ENCODE data around the gene CCNK. TPM values are rescaled to one million over a fixed set of nuclear protein-coding genes. Genes with fewer than 3 reads are reported as not detected.

The CCNK gene
- total and polyA plus RNA-seq, 2 of the 13 experiments (the other 11 are each of a cell fraction or from before 2014, with no cell fraction given), result 4.9 to 9.7 TPM

DNA sequence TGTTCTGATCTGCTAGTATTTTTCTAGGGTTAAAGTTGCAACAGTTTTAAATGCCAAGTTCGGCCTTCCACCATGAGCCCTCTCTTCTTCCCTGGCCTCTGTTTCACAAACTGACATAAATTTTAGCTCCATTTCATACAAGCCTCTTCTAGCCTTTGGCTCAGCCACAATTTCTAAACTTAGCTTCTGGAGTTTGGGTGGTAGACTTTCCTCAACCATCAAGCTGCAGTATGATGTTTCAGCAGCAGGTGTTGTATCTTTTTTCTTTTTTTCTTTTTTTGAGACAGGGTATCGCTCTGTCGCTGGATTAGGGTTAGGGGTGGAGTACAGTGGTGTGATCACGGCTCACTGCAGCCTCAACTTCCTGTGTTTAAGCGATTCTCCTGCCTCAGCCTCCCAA is 30.0 kb upstream of the CCNK start:
- Histone ChIP-seq H2AFZ (ENCODE audit: low read length) (no peak overlapping the region), H3K36me3 (replicated peaks in 1 of 2; ENCODE audit: control insufficient read depth in 1 of 2, insufficient read depth in 2 of 2, low read length in 2 of 2) (peaks cover 13 to 45% of the 10 kb centered on the region in 2 experiments), H3K9me3 (ENCODE audit: low read length) (no peaks in the 10 kb centered on the region), H3K4me1 (ENCODE audit: insufficient read depth, low read length) (peaks cover 7% of the 10 kb centered on the region; the same call in 1 of the 2 replicates), H3K9ac (ENCODE audit: insufficient read depth, low read depth, low read length) (no peak overlapping the region), H3K79me2 (ENCODE audit: insufficient read depth, low read length) (no peaks in the 10 kb centered on the region), H4K20me1 (ENCODE audit: insufficient read depth, low read length) (no peaks in the 10 kb centered on the region), H3K4me2 (ENCODE audit: low read depth, low read length) (no peak overlapping the region), H3K27ac (ENCODE audit: extremely low read length, insufficient read depth, low read length) (no peak overlapping the region), H3K4me3 (replicated peaks in 1 of 3; ENCODE audit: insufficient read depth in 1 of 3, low read depth in 2 of 3, low read length in 3 of 3) (no peak overlapping the region), H3K27me3 (ENCODE audit: control insufficient read depth in 1 of 2, insufficient read depth in 2 of 2, low read length in 2 of 2) (no peaks in the 10 kb centered on the region)
- in situ Hi-C loops (cut with HindIII; ENCODE audit: extremely low pct_ligation_motif_present, low pct_unique_long_range_greater_than_20kb) (no loop called here), intact Hi-C loops (cut with micrococcal nuclease; ENCODE audit: unreplicated experiment) (no loop called here)
- ChIA-PET POLR2A (no interaction called here), CTCF (ENCODE audit: low intra/inter-chr PET ratio, low total read pairs) (no interaction called here)
- TF ChIP-seq ARNTL (CRISPR knock-in tag; IDR thresholded peaks at IDR 0.05) (no peak), ZSCAN22 (CRISPR knock-in tag; IDR thresholded peaks at IDR 0.05) (no peak)
- no TSS peak for BruUV-seq (replicated peaks)
- DNase-seq (ENCODE audit: low spot score) (no peak), FAIRE-seq (no peak), ATAC-seq (no peak)
- 95% methylated on average over 5 of the region's 5 CpGs for WGBS (ENCODE audit: low lambda C conversion rate)

- ChIA-PET POLR2A (no interaction called here), CTCF (ENCODE audit: low intra/inter-chr PET ratio, low total read pairs) (no interaction called here)
- Histone ChIP-seq H3K4me1 (ENCODE audit: insufficient read depth, low read length) (peaks cover 7% of the 10 kb centered on the region; the same call in 1 of the 2 replicates), H3K4me2 (ENCODE audit: low read depth, low read length) (no peak overlapping the region), H3K27me3 (ENCODE audit: control insufficient read depth in 1 of 2, insufficient read depth in 2 of 2, low read length in 2 of 2) (no peaks in the 10 kb centered on the region), H3K4me3 (replicated peaks in 1 of 3; ENCODE audit: insufficient read depth in 1 of 3, low read depth in 2 of 3, low read length in 3 of 3) (no peak overlapping the region), H4K20me1 (ENCODE audit: insufficient read depth, low read length) (no peaks in the 10 kb centered on the region), H3K36me3 (replicated peaks in 1 of 2; ENCODE audit: control insufficient read depth in 1 of 2, insufficient read depth in 2 of 2, low read length in 2 of 2) (peaks cover 13 to 43% of the 10 kb centered on the region in 2 experiments), H3K9ac (ENCODE audit: insufficient read depth, low read depth, low read length) (no peak overlapping the region), H3K27ac (ENCODE audit: extremely low read length, insufficient read depth, low read length) (no peak overlapping the region), H2AFZ (ENCODE audit: low read length) (no peak overlapping the region), H3K9me3 (ENCODE audit: low read length) (no peaks in the 10 kb centered on the region), H3K79me2 (ENCODE audit: insufficient read depth, low read length) (no peaks in the 10 kb centered on the region)
- in situ Hi-C loops (cut with HindIII; ENCODE audit: extremely low pct_ligation_motif_present, low pct_unique_long_range_greater_than_20kb) (no loop called here), intact Hi-C loops (cut with micrococcal nuclease; ENCODE audit: unreplicated experiment) (no loop called here)
- no peak for FAIRE-seq
- 95% methylated on average over 4 of the region's 4 CpGs for WGBS (ENCODE audit: low lambda C conversion rate)
- DNase-seq (ENCODE audit: low spot score), result no peak
- no TSS peak for BruUV-seq (replicated peaks)
- ATAC-seq, result no peak
- TF ChIP-seq ZNF280B (CRISPR knock-in tag; IDR thresholded peaks at IDR 0.05; ENCODE audit: borderline replicate concordance) (no peak), U2AF1 (optimal IDR thresholded peaks at IDR 0.05; ENCODE audit: low read depth, low read length) (no peak), SP140L (CRISPR knock-in tag; IDR thresholded peaks at IDR 0.05; ENCODE audit: borderline replicate concordance) (no peak), ZNF788 (CRISPR knock-in tag; IDR thresholded peaks at IDR 0.05; ENCODE audit: borderline replicate concordance) (no peak), MTA1 (CRISPR knock-in tag; IDR thresholded peaks at IDR 0.05; ENCODE audit: borderline replicate concordance) (no peak), NR2F6 (IDR thresholded peaks at IDR 0.05) (no peak), NR2F6 (CRISPR knock-in tag; IDR thresholded peaks at IDR 0.05) (no peak), KDM5B (CRISPR knock-in tag; IDR thresholded peaks at IDR 0.05; ENCODE audit: borderline replicate concordance) (no peak), CREB3 (CRISPR knock-in tag; IDR thresholded peaks at IDR 0.05) (no peak)
- TF ChIP-seq, protein P1, sequence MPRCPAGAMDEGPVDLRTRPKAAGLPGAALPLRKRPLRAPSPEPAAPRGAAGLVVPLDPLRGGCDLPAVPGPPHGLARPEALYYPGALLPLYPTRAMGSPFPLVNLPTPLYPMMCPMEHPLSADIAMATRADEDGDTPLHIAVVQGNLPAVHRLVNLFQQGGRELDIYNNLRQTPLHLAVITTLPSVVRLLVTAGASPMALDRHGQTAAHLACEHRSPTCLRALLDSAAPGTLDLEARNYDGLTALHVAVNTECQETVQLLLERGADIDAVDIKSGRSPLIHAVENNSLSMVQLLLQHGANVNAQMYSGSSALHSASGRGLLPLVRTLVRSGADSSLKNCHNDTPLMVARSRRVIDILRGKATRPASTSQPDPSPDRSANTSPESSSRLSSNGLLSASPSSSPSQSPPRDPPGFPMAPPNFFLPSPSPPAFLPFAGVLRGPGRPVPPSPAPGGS (CRISPR knock-in tag; IDR thresholded peaks at IDR 0.05), result no peak
- TF ChIP-seq, protein P2, sequence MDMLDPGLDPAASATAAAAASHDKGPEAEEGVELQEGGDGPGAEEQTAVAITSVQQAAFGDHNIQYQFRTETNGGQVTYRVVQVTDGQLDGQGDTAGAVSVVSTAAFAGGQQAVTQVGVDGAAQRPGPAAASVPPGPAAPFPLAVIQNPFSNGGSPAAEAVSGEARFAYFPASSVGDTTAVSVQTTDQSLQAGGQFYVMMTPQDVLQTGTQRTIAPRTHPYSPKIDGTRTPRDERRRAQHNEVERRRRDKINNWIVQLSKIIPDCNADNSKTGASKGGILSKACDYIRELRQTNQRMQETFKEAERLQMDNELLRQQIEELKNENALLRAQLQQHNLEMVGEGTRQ (IDR thresholded peaks at IDR 0.05; ENCODE audit: low read depth, low read length), result no peak
- TF ChIP-seq, protein P2 (CRISPR knock-in tag; IDR thresholded peaks at IDR 0.05; ENCODE audit: borderline replicate concordance), result no peak
Measured at GRCh38 chr14:99452968-99453367, 28.2 kb upstream of the CCNK start.

Measured in HepG2 (cell line).